A549 (cell line): ENCODE measurements around the gene RNU1-4.
"Not testable (repeated sequence)": the region's sequence is repeated elsewhere in the genome, so short reads cannot be mapped to it uniquely, and the experiment has no call there.

Source experiments
- HOXA7 ChIP-seq: fragments of 250-450 bp; sonication (Bioruptor Pico); IDR thresholded peaks from 2 replicates; pipeline ENCODE4 v1.5.0; 2020; ENCODE audit warnings: mild to moderate bottlenecking, moderate library complexity
- POLR2A ChIP-seq: IDR thresholded peaks from 2 replicates; pipeline ENCODE4 v1.6.1; 2012; ENCODE audit warnings: mild to moderate bottlenecking, low read length
- TF ChIP-seq, protein P1 (sequence below): fragments of >200 bp; sonication (Bioruptor Twin); formaldehyde crosslinking; IDR thresholded peaks from 3 replicates; pipeline ENCODE4 v1.5.1; 2016

DNA sequence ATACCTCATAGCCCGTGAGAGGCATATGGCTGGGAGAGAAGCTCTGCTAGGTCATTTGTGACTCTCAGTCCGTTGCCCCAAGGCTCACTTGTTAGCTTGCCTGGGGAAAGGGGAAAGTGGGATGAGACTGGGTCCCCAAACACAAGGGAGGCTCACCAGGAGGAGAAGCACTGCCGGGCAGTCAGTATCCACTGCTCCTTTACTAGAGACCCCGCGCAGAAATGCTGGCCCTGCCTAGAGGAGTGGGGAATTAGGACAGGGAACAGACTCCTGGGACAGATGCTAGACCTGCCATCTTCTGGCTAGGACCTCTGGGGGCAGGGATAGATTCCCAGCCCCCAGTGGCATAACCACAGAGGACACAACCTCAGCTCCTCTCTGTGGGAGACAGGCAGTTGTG lies 17.7 kb downstream of the RNU1-4 start:
- not testable (repeated sequence) for TF ChIP-seq POLR2A; HOXA7 (CRISPR knock-in tag)
- TF ChIP-seq, protein P1, sequence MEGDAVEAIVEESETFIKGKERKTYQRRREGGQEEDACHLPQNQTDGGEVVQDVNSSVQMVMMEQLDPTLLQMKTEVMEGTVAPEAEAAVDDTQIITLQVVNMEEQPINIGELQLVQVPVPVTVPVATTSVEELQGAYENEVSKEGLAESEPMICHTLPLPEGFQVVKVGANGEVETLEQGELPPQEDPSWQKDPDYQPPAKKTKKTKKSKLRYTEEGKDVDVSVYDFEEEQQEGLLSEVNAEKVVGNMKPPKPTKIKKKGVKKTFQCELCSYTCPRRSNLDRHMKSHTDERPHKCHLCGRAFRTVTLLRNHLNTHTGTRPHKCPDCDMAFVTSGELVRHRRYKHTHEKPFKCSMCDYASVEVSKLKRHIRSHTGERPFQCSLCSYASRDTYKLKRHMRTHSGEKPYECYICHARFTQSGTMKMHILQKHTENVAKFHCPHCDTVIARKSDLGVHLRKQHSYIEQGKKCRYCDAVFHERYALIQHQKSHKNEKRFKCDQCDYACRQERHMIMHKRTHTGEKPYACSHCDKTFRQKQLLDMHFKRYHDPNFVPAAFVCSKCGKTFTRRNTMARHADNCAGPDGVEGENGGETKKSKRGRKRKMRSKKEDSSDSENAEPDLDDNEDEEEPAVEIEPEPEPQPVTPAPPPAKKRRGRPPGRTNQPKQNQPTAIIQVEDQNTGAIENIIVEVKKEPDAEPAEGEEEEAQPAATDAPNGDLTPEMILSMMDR: not testable (repeated sequence)
